NOMO-1 (cell line): ENCODE measurements around the gene SLC7A6.

Experiments used
- DNase-seq, 2 experiments: peaks; one replicate each; lab custom pipeline; 2025; ENCODE audit not compliant: unreplicated experiment in 2 of 2; lab: John Stamatoyannopoulos, UW

SLC7A6 gene

GRCh38 chr16:68298312-68298711 is 34.0 kb downstream of the SLC7A6 start:
- no peak for DNase-seq

GRCh38 chr16:68298907-68299561 is 34.7 kb downstream of the SLC7A6 start:
- DNase-seq = no peak

GRCh38 chr16:68299571-68300453 is 35.5 kb downstream of the SLC7A6 start:
- no peak for DNase-seq

- DNase-seq = no peak
Observed at GRCh38 chr16:68300734-68301459, 36.6 kb downstream of the SLC7A6 start.

- no peak for DNase-seq
Observed at GRCh38 chr16:68306633-68307032, 42.3 kb downstream of the SLC7A6 start.

GRCh38 chr16:68309799-68310198 is 45.5 kb downstream of the SLC7A6 start:
- peak in 1 of 2 experiments; percentile 2 for DNase-seq

GRCh38 chr16:68310437-68310773 is 46.1 kb downstream of the SLC7A6 start:
- no peak for DNase-seq

GRCh38 chr16:68310774-68311511 is 46.6 kb downstream of the SLC7A6 start, which contains the start of the genes PRMT7 and SLC7A6OS:
Gene PRMT7 (plus strand): TSS chr16:68311019. CDS start chr16:68315980, 4,961 bp downstream.
Gene SLC7A6OS (minus strand): TSS chr16:68310946. CDS start chr16:68310926, 20 bp downstream.
- peak; percentile 94 to 97 for DNase-seq

GRCh38 chr16:68313116-68313515 is 48.8 kb downstream of the SLC7A6 start:
- DNase-seq = no peak

GRCh38 chr16:68319185-68319908 is 55.0 kb downstream of the SLC7A6 start:
- DNase-seq = no peak

- no peak for DNase-seq
Observed at GRCh38 chr16:68324336-68324735, 60.0 kb downstream of the SLC7A6 start.

GRCh38 chr16:68324780-68325357 is 60.5 kb downstream of the SLC7A6 start:
- no peak for DNase-seq

GRCh38 chr16:68328151-68328859 is 64.0 kb downstream of the SLC7A6 start:
- DNase-seq = peak; percentile 45 to 58

- no peak for DNase-seq
Observed at GRCh38 chr16:68328860-68329390, 64.6 kb downstream of the SLC7A6 start.

- no peak for DNase-seq
Observed at GRCh38 chr16:68331879-68332410, 67.6 kb downstream of the SLC7A6 start.

- peak; percentile 70 to 88 for DNase-seq
Observed at GRCh38 chr16:68332411-68333121, 68.2 kb downstream of the SLC7A6 start.

GRCh38 chr16:68335175-68335574 is 70.8 kb downstream of the SLC7A6 start:
- DNase-seq = no peak
